ENCODE results near the gene CREB5.

CREB5 gene

GRCh38 chr7:28671526-28671925 is 259.2 kb downstream of the CREB5 start:
- H3K9me3 Mint-ChIP-seq: no peaks in the 10 kb centered on the region
- CTCF ChIA-PET: no interaction called here
- H3K4me3 Mint-ChIP-seq: no peak overlapping the region
- H3K4me1 Mint-ChIP-seq: no peaks in the 10 kb centered on the region
- no peak for DNase-seq
- no peaks in the 10 kb centered on the region for H3K36me3 Mint-ChIP-seq
- H3K27ac Mint-ChIP-seq: no peak overlapping the region
- H3K27me3 Mint-ChIP-seq: no peaks in the 10 kb centered on the region

DNA sequence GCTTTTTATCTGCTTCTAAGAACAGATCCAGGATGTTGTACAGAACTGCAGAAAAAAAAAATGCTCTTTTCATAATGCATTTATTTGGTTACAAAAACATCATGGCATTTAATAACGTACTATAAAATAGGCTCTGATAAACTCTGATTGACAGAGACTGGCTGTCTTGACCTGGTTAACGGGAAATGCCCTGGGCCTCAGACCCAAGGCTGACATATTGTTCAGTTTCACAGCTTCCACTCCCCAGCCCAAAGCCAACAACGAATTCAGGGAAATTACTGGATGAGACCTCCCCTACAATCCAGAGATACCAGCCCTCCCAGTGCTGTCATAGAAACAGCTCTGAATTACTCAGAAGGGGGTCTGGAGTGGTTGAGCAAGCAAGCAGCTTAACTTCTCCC is 260.1 kb downstream of the CREB5 start:
- no peaks in the 10 kb centered on the region for H3K9me3 Mint-ChIP-seq
- no peak overlapping the region for H3K27ac Mint-ChIP-seq
- no peaks in the 10 kb centered on the region for H3K27me3 Mint-ChIP-seq
- DNase-seq: no peak
- no peak overlapping the region for H3K4me3 Mint-ChIP-seq
- no peaks in the 10 kb centered on the region for H3K4me1 Mint-ChIP-seq
- no peaks in the 10 kb centered on the region for H3K36me3 Mint-ChIP-seq
- CTCF ChIA-PET: no interaction called here

GRCh38 chr7:28674359-28674782 is 262.1 kb downstream of the CREB5 start:
- no peak for DNase-seq
- H3K4me3 Mint-ChIP-seq: no peak overlapping the region
- no peaks in the 10 kb centered on the region for H3K36me3 Mint-ChIP-seq
- CTCF ChIA-PET: no interaction called here
- H3K27me3 Mint-ChIP-seq: no peaks in the 10 kb centered on the region
- no peaks in the 10 kb centered on the region for H3K9me3 Mint-ChIP-seq
- no peak overlapping the region for H3K27ac Mint-ChIP-seq
- no peaks in the 10 kb centered on the region for H3K4me1 Mint-ChIP-seq

- DNase-seq: no peak
- Mint-ChIP-seq H3K9me3 (no peaks in the 10 kb centered on the region), H3K4me1 (no peaks in the 10 kb centered on the region), H3K4me3 (no peak overlapping the region), H3K27ac (no peak overlapping the region), H3K36me3 (no peaks in the 10 kb centered on the region), H3K27me3 (peaks cover 10% of the 10 kb centered on the region)
- CTCF ChIA-PET: no interaction called here
Measured at GRCh38 chr7:28675429-28675828, 263.1 kb downstream of the CREB5 start.

DNA sequence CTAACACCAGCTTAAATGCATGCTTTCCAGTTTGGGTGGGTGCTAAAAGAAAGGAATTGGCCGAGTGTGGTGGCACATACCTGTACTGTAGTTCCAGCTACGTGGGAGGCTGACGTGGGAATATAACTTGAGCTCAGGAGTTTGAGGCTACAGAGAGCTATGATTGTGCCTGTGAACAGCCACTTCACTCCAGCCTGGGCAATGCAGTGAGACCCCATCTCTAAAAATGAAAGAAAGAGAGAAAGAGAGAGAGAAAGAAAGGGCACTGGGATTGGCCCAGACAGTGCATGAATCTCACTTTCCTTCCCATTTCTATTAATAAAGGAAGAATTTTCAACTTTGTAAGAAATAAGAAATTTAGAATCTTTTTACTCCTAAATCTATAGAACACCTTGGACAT is 265.4 kb downstream of the CREB5 start:
- peaks cover 10% of the 10 kb centered on the region for H3K27me3 Mint-ChIP-seq
- H3K27ac Mint-ChIP-seq: no peak overlapping the region
- no peaks in the 10 kb centered on the region for H3K36me3 Mint-ChIP-seq

GRCh38 chr7:28678431-28678965 is 266.2 kb downstream of the CREB5 start:
- H3K27ac Mint-ChIP-seq: no peak overlapping the region
- H3K27me3 Mint-ChIP-seq: peaks cover 17% of the 10 kb centered on the region
- H3K9me3 Mint-ChIP-seq: no peaks in the 10 kb centered on the region
- H3K4me1 Mint-ChIP-seq: no peaks in the 10 kb centered on the region
- no peak overlapping the region for H3K4me3 Mint-ChIP-seq
- CTCF ChIA-PET: no interaction called here
- no peaks in the 10 kb centered on the region for H3K36me3 Mint-ChIP-seq
- no peak for DNase-seq

More for the DNA sequence above, 265.4 kb downstream of the CREB5 start:
- Mint-ChIP-seq H3K9me3 (no peaks in the 10 kb centered on the region), H3K4me3 (no peak overlapping the region), H3K4me1 (no peaks in the 10 kb centered on the region)
- CTCF ChIA-PET: no interaction called here
- no peak for DNase-seq

DNA sequence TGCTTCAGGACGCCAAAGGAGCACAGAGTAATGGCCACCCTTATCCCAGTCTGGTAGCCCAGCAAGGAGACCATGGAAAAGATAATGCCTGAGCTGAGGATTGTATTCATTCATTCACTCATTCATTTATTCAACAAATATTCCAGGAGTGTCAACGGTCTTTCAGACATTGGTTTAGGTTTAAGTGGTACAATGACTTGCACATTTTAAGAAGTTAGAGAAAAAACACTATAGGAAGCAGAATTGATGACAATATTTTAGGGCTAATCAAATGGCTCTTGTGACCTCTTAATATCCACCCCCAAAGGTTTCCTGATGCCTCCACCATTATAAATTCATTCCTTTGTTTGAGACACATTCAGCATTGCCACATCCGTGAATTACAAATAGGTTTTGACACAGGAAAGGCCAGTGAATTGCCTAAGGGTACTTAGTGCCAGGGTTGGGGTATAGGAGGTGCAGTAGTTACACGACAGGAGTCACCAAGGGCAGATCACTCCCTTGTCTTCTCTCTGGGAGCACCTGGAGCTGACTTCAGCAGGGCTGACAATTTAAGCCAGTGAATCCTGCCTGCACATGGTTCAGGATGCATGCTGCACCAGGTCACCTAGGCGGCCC is 269.5 kb downstream of the CREB5 start:
- Mint-ChIP-seq H3K9me3 (no peaks in the 10 kb centered on the region), H3K4me1 (no peaks in the 10 kb centered on the region), H3K27ac (no peak overlapping the region), H3K36me3 (no peaks in the 10 kb centered on the region), H3K4me3 (no peak overlapping the region), H3K27me3 (peaks cover 19% of the 10 kb centered on the region)
- no peak for DNase-seq
- CTCF ChIA-PET: interaction anchor here (0.6 kb wide), 1 partner anchor 12 kb away, joined by 5 read pairs; no protein-coding TSS in a partner anchor

DNA sequence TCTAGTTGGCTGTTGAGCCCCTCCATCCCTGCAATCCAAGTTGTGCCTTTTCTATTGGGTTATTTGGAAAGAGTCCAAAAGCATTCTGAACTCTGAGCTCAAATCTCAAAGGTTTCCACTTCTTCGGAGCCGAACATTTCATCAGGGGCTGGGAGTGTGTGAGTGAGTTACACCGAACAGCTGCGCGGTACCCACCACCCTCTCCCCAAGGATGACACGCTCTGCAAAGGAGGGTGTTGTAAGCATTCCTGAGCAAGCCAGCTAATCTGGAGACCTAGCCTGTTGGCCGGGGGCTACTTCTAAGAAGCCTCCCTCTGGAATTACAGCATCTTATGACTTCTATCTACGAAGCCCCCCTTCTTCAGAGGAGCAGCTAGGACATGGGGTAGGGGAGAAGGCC is 270.5 kb downstream of the CREB5 start:
- no peaks in the 10 kb centered on the region for H3K9me3 Mint-ChIP-seq
- no peak for DNase-seq
- no peak overlapping the region for H3K27ac Mint-ChIP-seq
- H3K4me1 Mint-ChIP-seq: no peaks in the 10 kb centered on the region
- H3K27me3 Mint-ChIP-seq: peaks cover 19% of the 10 kb centered on the region
- H3K4me3 Mint-ChIP-seq: no peak overlapping the region
- CTCF ChIA-PET: no interaction called here
- H3K36me3 Mint-ChIP-seq: no peaks in the 10 kb centered on the region

DNA sequence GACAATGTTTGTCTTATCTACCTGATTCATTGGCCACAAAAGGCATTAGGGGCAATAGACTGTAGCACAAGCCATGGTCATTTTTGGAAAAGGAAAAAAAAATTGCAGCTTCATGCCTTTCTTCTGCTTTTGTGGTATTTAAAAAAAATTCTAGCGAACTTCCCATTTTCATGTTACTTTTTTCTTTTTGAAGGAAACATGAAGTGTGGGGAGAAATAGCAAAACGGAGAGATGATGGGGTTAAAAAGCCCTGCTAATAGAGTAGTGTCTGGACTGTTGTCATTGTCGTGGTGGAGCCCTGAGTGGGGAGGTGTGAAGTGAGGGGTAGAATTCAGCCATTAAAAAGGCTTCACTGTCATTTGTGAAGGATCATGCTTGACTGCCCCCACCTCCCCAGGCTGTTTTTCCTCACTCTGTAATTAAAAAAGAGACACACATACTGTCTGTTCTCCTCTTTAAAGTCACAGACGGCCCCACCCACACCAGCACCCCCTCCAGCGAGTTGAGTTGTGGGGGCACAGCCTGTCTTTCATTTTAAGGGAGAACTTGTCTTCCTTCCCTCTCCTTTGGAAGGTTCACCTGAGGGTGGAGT is 272.4 kb downstream of the CREB5 start:
- H3K27me3 Mint-ChIP-seq: peaks cover 16% of the 10 kb centered on the region
- no peaks in the 10 kb centered on the region for H3K9me3 Mint-ChIP-seq
- DNase-seq: no peak
- H3K4me3 Mint-ChIP-seq: no peak overlapping the region
- CTCF ChIA-PET: no interaction called here
- no peaks in the 10 kb centered on the region for H3K36me3 Mint-ChIP-seq
- H3K4me1 Mint-ChIP-seq: no peaks in the 10 kb centered on the region
- no peak overlapping the region for H3K27ac Mint-ChIP-seq

- H3K27ac Mint-ChIP-seq: no peak overlapping the region
- no peaks in the 10 kb centered on the region for H3K4me1 Mint-ChIP-seq
- CTCF ChIA-PET: no interaction called here
- H3K36me3 Mint-ChIP-seq: no peaks in the 10 kb centered on the region
- no peak for DNase-seq
- no peak overlapping the region for H3K4me3 Mint-ChIP-seq
- no peaks in the 10 kb centered on the region for H3K9me3 Mint-ChIP-seq
- peaks cover 11% of the 10 kb centered on the region for H3K27me3 Mint-ChIP-seq
Measured at GRCh38 chr7:28685242-28685643, 272.9 kb downstream of the CREB5 start.

DNA sequence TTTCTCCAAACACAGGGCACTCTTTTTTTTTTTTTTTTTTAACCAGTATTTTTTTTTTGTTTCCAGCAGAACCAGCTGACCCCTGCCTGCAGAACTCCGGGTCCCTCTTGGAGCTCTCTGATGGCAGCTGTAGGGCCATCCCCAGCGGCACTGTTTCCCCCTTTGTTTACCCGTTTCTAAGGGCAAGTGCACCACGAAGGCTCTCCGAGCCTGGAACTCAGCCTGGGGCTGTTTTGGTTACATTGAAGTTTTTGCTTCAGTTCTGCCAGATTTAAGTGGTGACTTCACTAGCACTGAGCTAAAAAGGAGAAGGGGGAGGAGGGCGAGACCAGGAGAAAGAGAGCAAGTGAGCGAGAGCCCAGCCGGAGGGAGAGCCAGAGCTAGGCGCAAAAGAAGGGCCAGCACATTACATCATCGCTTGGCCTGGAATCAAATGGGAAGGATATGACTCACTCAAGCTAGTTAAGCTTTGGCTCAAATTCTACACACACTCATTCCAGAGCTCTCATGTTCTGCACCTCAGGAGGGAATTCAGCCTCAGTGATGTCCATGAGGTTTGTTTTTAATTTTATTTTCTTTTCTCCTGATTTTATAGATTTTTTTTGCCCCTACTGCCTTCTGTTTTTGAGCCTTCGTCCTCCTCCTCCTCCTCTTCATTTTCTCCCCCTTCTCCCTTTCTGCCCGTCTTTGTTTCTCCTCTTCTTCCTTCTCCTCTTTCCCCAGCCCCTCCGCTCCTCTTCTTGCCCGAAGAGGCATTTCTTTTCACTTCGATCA is 273.5 kb downstream of the CREB5 start:
- Mint-ChIP-seq H3K4me3 (no peak overlapping the region), H3K9me3 (no peaks in the 10 kb centered on the region), H3K27me3 (peaks cover 9% of the 10 kb centered on the region), H3K4me1 (no peaks in the 10 kb centered on the region), H3K36me3 (no peaks in the 10 kb centered on the region), H3K27ac (no peak overlapping the region)
- no peak for DNase-seq
- CTCF ChIA-PET: no interaction called here

- no peak for DNase-seq
- Mint-ChIP-seq H3K4me1 (no peaks in the 10 kb centered on the region), H3K9me3 (no peaks in the 10 kb centered on the region), H3K36me3 (no peaks in the 10 kb centered on the region), H3K27ac (no peak overlapping the region), H3K27me3 (peaks cover 9% of the 10 kb centered on the region), H3K4me3 (no peak overlapping the region)
- CTCF ChIA-PET: no interaction called here
Measured at GRCh38 chr7:28686418-28686800, 274.1 kb downstream of the CREB5 start.

DNA sequence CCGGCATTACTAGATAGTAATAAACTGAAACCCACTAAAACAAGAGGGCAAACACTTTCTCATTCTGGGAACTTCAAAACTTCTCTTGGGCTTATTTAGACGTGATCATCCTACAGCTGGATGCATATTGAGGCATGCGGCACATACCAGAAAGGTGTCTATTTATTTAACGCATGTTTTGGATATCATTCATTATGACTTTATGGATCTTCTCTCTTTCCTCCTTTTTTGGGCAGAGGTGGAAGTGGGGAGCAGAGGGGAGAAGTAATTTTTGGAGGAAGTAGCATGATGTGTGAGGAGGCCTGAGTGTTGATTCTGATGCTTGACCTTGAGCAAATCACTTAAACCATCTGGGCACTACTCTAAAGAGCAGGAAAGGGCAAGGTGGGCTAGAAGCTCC is 275.2 kb downstream of the CREB5 start:
- no peaks in the 10 kb centered on the region for H3K9me3 Mint-ChIP-seq
- no peak for DNase-seq
- H3K36me3 Mint-ChIP-seq: no peaks in the 10 kb centered on the region
- H3K27ac Mint-ChIP-seq: no peak overlapping the region
- H3K4me3 Mint-ChIP-seq: no peak overlapping the region
- H3K27me3 Mint-ChIP-seq: peaks cover 9% of the 10 kb centered on the region
- no peaks in the 10 kb centered on the region for H3K4me1 Mint-ChIP-seq
- CTCF ChIA-PET: no interaction called here

DNA sequence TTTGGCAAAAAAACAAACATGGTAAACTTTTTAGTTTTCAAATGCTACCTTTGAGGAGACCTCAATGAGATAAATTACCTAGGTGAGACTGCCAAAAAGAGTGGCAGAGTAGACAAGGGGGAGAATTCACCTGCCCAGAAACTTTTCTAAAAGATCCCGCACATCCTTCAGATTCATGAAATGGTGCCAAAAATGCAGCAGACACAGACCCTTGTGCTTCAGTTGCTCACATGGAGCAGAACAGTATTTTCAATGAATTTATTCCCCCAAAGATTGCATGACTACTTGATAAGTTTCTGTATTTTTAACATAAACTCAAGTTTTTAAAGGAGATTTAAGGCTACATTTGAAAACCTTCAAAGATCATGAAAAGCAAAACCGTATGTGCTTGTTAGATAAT is 275.9 kb downstream of the CREB5 start:
- no peak for DNase-seq
- Mint-ChIP-seq H3K36me3 (no peaks in the 10 kb centered on the region), H3K9me3 (no peaks in the 10 kb centered on the region), H3K4me1 (no peaks in the 10 kb centered on the region), H3K27me3 (peaks cover 5% of the 10 kb centered on the region), H3K27ac (no peak overlapping the region), H3K4me3 (no peak overlapping the region)
- CTCF ChIA-PET: no interaction called here

- no peaks in the 10 kb centered on the region for H3K36me3 Mint-ChIP-seq
Measured at GRCh38 chr7:28688651-28689050, 276.3 kb downstream of the CREB5 start.

More at GRCh38 chr7:28688651-28689050, 276.3 kb downstream of the CREB5 start:
- CTCF ChIA-PET: no interaction called here
- no peak overlapping the region for H3K27ac Mint-ChIP-seq
- H3K9me3 Mint-ChIP-seq: no peaks in the 10 kb centered on the region
- no peak overlapping the region for H3K4me3 Mint-ChIP-seq
- H3K27me3 Mint-ChIP-seq: peaks cover under 1% of the 10 kb centered on the region
- DNase-seq: no peak
- no peaks in the 10 kb centered on the region for H3K4me1 Mint-ChIP-seq

Measured in activated naive CD4-positive, alpha-beta T cell treated with anti-CD3 and anti-CD28 coated beads, Interleukin-2, amount 10 ng/mL, durations not matched to agents 7 days and 5 days (primary cell).